H1 (cell line): Measurements from ENCODE around the gene MRC2. TPM values are rescaled to one million over a fixed set of nuclear protein-coding genes. Genes with fewer than 3 reads are reported as not detected.

ENCODE experiments used
- CTCF ChIA-PET: fragments of 300-600 bp; sonication (Branson Sonifier 250); formaldehyde crosslinking; loops from one replicate; lab custom pipeline; 2021; ENCODE audit not compliant: partially characterized antibody; lab: Charles Lee
- POLR2A ChIA-PET: fragments of 300-600 bp; sonication (Branson Sonifier 250); formaldehyde crosslinking; loops from one replicate; lab custom pipeline; 2021; ENCODE audit warnings: inconsistent platforms; ENCODE audit not compliant: partially characterized antibody; lab: Charles Lee
- DNase-seq, 2 experiments: peaks; one replicate each; pipeline versions ENCODE4 v3.0.0 to v3.0.0-alpha.2; 2010 to 2022; ENCODE audit warnings: low spot score in 2 of 2, low read depth in 1 of 2, mixed read lengths in 1 of 2
- FAIRE-seq: peaks from 2 replicates; lab custom pipeline; 2011; peaks lifted over from hg19 to GRCh38; lab: Jason Lieb, UNC
- H2AFZ ChIP-seq: 2 replicates; pipeline ENCODE4 v1.8.1; 2012; ENCODE audit warnings: low read length, inconsistent platforms
- H2AK5ac ChIP-seq: 2 replicates; pipeline ENCODE4 v1.6.1; 2013; ENCODE audit warnings: low read depth, low read length
- H2BK120ac ChIP-seq: replicated peaks from 2 replicates; pipeline ENCODE3; 2013; ENCODE audit warnings: low read depth, low read length, inconsistent platforms
- H2BK12ac ChIP-seq: 2 replicates; pipeline ENCODE4 v1.6.1; 2013; ENCODE audit warnings: low read depth, low read length
- H2BK15ac ChIP-seq: 2 replicates; pipeline ENCODE4 v1.6.1; 2013; ENCODE audit warnings: low read length
- H2BK20ac ChIP-seq: 2 replicates; pipeline ENCODE4 v1.6.1; 2013; ENCODE audit warnings: low read length
- H2BK5ac ChIP-seq: 2 replicates; pipeline ENCODE4 v1.6.1; 2013; ENCODE audit warnings: low read depth, low read length
- H3K14ac ChIP-seq: 2 replicates; pipeline ENCODE4 v1.6.1; 2013; ENCODE audit warnings: inconsistent platforms; ENCODE audit not compliant: insufficient read length
- H3K18ac ChIP-seq: 2 replicates; pipeline ENCODE4 v1.6.1; 2013; ENCODE audit warnings: low read length; ENCODE audit errors: extremely low read depth
- H3K23ac ChIP-seq: 2 replicates; pipeline ENCODE4 v1.6.1; 2013; ENCODE audit warnings: inconsistent platforms; ENCODE audit not compliant: insufficient read length
- H3K23me2 ChIP-seq: 2 replicates; pipeline ENCODE4 v1.6.1; 2013; ENCODE audit warnings: low read depth, low read length
- H3K27ac ChIP-seq: 2 replicates; pipeline ENCODE4 v1.6.1; 2011; ENCODE audit warnings: low read depth, low read length, inconsistent platforms
- H3K27me3 ChIP-seq, 4 experiments: replicated peaks in 1 of 4; 1 replicate in 1 of 4; 2 replicates in 3 of 4; pipeline versions ENCODE4 v1.6.1 to v1.8.1; 2011 to 2013; ENCODE audit warnings: low read length in 3 of 4, mild to moderate bottlenecking in 3 of 4, inconsistent platforms in 2 of 4, mixed read lengths in 2 of 4, moderate library complexity in 1 of 4; ENCODE audit not compliant: control insufficient read depth in 3 of 4, insufficient read depth in 3 of 4; ENCODE audit errors: extremely low read depth in 1 of 4
- H3K36me3 ChIP-seq, 4 experiments: 2 replicates each; pipeline versions ENCODE4 v1.6.1 to v1.8.1; 2011 to 2013; ENCODE audit warnings: mild to moderate bottlenecking in 4 of 4, low read length in 3 of 4, moderate library complexity in 2 of 4, control low read depth in 1 of 4, inconsistent platforms in 1 of 4; ENCODE audit not compliant: insufficient read depth in 4 of 4, control insufficient read depth in 2 of 4
- H3K4ac ChIP-seq: replicated peaks from 2 replicates; pipeline ENCODE3; 2013; ENCODE audit warnings: low read length, low read depth, mixed read lengths, inconsistent platforms; ENCODE audit not compliant: insufficient read length
- H3K4me1 ChIP-seq, 4 experiments: replicated peaks in 1 of 4; 1 replicate in 1 of 4; 2 replicates in 3 of 4; pipeline versions ENCODE4 v1.6.1 to v1.8.1; 2011 to 2013; ENCODE audit warnings: low read length in 3 of 4, inconsistent platforms in 2 of 4, mixed read lengths in 1 of 4; ENCODE audit not compliant: insufficient read depth in 4 of 4, control insufficient read depth in 3 of 4
- H3K4me2 ChIP-seq, 2 experiments: 2 replicates each; pipeline versions ENCODE4 v1.6.1 to v1.8.1; 2011 to 2013; ENCODE audit warnings: low read depth in 2 of 2, low read length in 2 of 2, control low read depth in 1 of 2, inconsistent platforms in 1 of 2, mild to moderate bottlenecking in 1 of 2; ENCODE audit not compliant: insufficient read depth in 1 of 2
- H3K4me3 ChIP-seq, 4 experiments: fragments of 200-600, 300-600 bp in 1 of 4; sonication (generic), shearing (Covaris generic), sonication (Bioruptor Twin) in 1 of 4; 2 replicates each; pipeline versions ENCODE4 v1.5.1 to v1.8.1; 2011 to 2016; ENCODE audit warnings: low read length in 4 of 4, low read depth in 3 of 4, control low read depth in 2 of 4, inconsistent platforms in 2 of 4, mild to moderate bottlenecking in 2 of 4, mixed read lengths in 1 of 4, moderate library complexity in 1 of 4; ENCODE audit not compliant: insufficient read depth in 2 of 4; ENCODE audit errors: extremely low read depth in 1 of 4
- H3K56ac ChIP-seq: replicated peaks from 2 replicates; pipeline ENCODE3; 2013; ENCODE audit warnings: low read depth, mild to moderate bottlenecking, mixed read lengths, low read length, inconsistent platforms; ENCODE audit not compliant: insufficient read length
- H3K79me1 ChIP-seq: 2 replicates; pipeline ENCODE4 v1.6.1; 2013; ENCODE audit warnings: low read depth, low read length, control low read depth
- H3K79me2 ChIP-seq, 2 experiments: 2 replicates each; pipeline versions ENCODE4 v1.6.1 to v1.8.1; 2012 to 2013; ENCODE audit warnings: low read length in 2 of 2, mild to moderate bottlenecking in 2 of 2, inconsistent platforms in 1 of 2; ENCODE audit not compliant: insufficient read depth in 2 of 2, control insufficient read depth in 1 of 2
- H3K9ac ChIP-seq, 4 experiments: replicated peaks in 1 of 4; 1 replicate in 1 of 4; 2 replicates in 3 of 4; pipeline versions ENCODE4 v1.6.1 to v1.8.1; 2011 to 2013; ENCODE audit warnings: low read depth in 3 of 4, low read length in 3 of 4, control low read depth in 2 of 4, mild to moderate bottlenecking in 2 of 4, moderate library complexity in 2 of 4, inconsistent platforms in 1 of 4; ENCODE audit errors: extremely low read depth in 1 of 4
- H3K9me3 ChIP-seq, 2 experiments: 2 replicates each; pipeline versions ENCODE4 v1.6.1 to v1.8.1; 2012 to 2013; ENCODE audit warnings: mild to moderate bottlenecking in 2 of 2, moderate library complexity in 2 of 2, control low read depth in 1 of 2, inconsistent platforms in 1 of 2, low read depth in 1 of 2, low read length in 1 of 2, mixed read lengths in 1 of 2; ENCODE audit not compliant: insufficient read depth in 2 of 2
- H4K20me1 ChIP-seq, 2 experiments: replicated peaks in 1 of 2; 2 replicates each; pipeline versions ENCODE3 to v1.8.1; 2011 to 2013; ENCODE audit warnings: inconsistent platforms in 2 of 2, low read length in 2 of 2, mild to moderate bottlenecking in 1 of 2; ENCODE audit not compliant: insufficient read depth in 2 of 2, control insufficient read depth in 1 of 2
- H4K5ac ChIP-seq: 2 replicates; pipeline ENCODE4 v1.6.1; 2013; ENCODE audit warnings: low read length, low read depth, mixed read lengths, inconsistent platforms; ENCODE audit not compliant: insufficient read length
- H4K8ac ChIP-seq: 2 replicates; pipeline ENCODE4 v1.8.0; 2013; ENCODE audit warnings: mild to moderate bottlenecking, moderate library complexity, low read length, inconsistent platforms; ENCODE audit not compliant: insufficient read depth; ENCODE audit errors: extremely low read depth
- H4K91ac ChIP-seq: replicated peaks from 2 replicates; pipeline ENCODE3; 2013; ENCODE audit warnings: low read length, mixed read lengths, inconsistent platforms; ENCODE audit not compliant: insufficient read length
- CBX8 ChIP-seq: fragments of 300-800, 300-1000 bp; sonication (generic); IDR thresholded peaks from 2 replicates; pipeline ENCODE4 v1.7.1; 2016; ENCODE audit warnings: low read depth, low read length, borderline replicate concordance
- CREB1 ChIP-seq: IDR thresholded peaks from 2 replicates; pipeline ENCODE4 v1.6.1; 2012; ENCODE audit warnings: inconsistent platforms
- EP300 ChIP-seq, 2 experiments: IDR thresholded peaks; 1 replicate in 1 of 2; 2 replicates in 1 of 2; pipeline ENCODE4 v1.6.1; 2011 to 2012; ENCODE audit warnings: low read depth in 2 of 2, low read length in 2 of 2, mild to moderate bottlenecking in 2 of 2, borderline replicate concordance in 1 of 2, inconsistent platforms in 1 of 2, moderate library complexity in 1 of 2
- KDM4A ChIP-seq: IDR thresholded peaks from one replicate; pipeline ENCODE4 v1.7.1; 2012; ENCODE audit warnings: low read depth, mild to moderate bottlenecking, moderate library complexity, low read length, inconsistent platforms; ENCODE audit not compliant: severe bottlenecking
- PHF8 ChIP-seq: fragments of 200-600 bp; sonication (generic); conservative IDR thresholded peaks from 2 replicates; pipeline ENCODE4 v1.7.1; 2012; ENCODE audit warnings: low read depth, mild to moderate bottlenecking, inconsistent platforms, low read length, moderate library complexity
- SIRT6 ChIP-seq: IDR thresholded peaks from one replicate; pipeline ENCODE4 v1.7.1; 2012; ENCODE audit warnings: low read length, inconsistent platforms
- ZNF274 ChIP-seq: IDR thresholded peaks from 2 replicates; pipeline ENCODE4 v1.7.0; 2012; ENCODE audit warnings: low read length, borderline replicate concordance; ENCODE audit errors: extremely low read depth
- WGBS, 2 experiments: shearing (Covaris generic) in 1 of 2; methylation state at CpG; one replicate each; pipeline versions ENCODE4 v1.1.6 to v1.1.7; 2013 to 2015; ENCODE audit warnings: low lambda C conversion rate in 2 of 2, mixed read lengths in 2 of 2, inconsistent platforms in 1 of 2, low coverage in 1 of 2, missing lambda C conversion rate in 1 of 2; ENCODE audit not compliant: insufficient replicate concordance in 2 of 2, insufficient coverage in 1 of 2, insufficient read length in 1 of 2; ENCODE audit errors: extremely low coverage in 1 of 2, missing lambda C conversion rate in 1 of 2; 5-methylcytosine and 5-hydroxymethylcytosine counted together
- polyA plus RNA-seq, 7 experiments: library from polyadenylated mRNA; depleted of rRNA in 3 of 7; stranded (reverse) in 5 of 7; unstranded in 2 of 7; fragments of >200 nt in 5 of 7; fragments of 200-250 nt in 2 of 7; gene quantifications; 1 replicate in 5 of 7; 2 replicates in 1 of 7; 4 replicates in 1 of 7; pipeline versions ENCODE4 v1.2.1 to v1.2.3, GENCODE V29; 2011 to 2013; ENCODE audit warnings: missing spikeins in 2 of 7, mixed read lengths in 2 of 7
- total RNA-seq: library from RNA; stranded (reverse); fragmentation: NEBNext Ultra II Directional; extraction: Animal tissue kit (Norgen Biotek cat#: 25700); gene quantifications from 2 replicates; pipeline ENCODE4 v1.2.1, GENCODE V29; 2021
- TF ChIP-seq, protein P1 (sequence below): IDR thresholded peaks from 2 replicates; pipeline ENCODE4 v1.6.1; 2012; ENCODE audit warnings: inconsistent platforms

The MRC2 gene
- total and polyA plus RNA-seq, 2 of the 8 experiments (the other 6 are each of a cell fraction or from before 2014, with no cell fraction given) = 7.0 to 24.2 TPM

- Histone ChIP-seq H2AFZ (no peak overlapping the region), H3K4me2 (peak overlapping the region; percentile 70 to 87), H4K5ac (no peak overlapping the region), H3K18ac (peak overlapping the region; percentile 89), H2BK120ac (peak overlapping the region; percentile 60), H3K4ac (no peak overlapping the region), H3K56ac (no peak overlapping the region), H2BK20ac (peak overlapping the region; percentile 98), H3K27me3 (peaks cover 0 to 7% (median 1%) of the 10 kb centered on the region in 4 experiments; a peak in 4 of 7 replicates), H3K9ac (peak overlapping the region in 2 of 4 experiments; percentile 14 to 58; a peak in 2 of 7 replicates), H4K8ac (no peak overlapping the region), H3K4me3 (peak overlapping the region; percentile 42 to 74 (median 51); a peak in 7 of 8 replicates), H3K79me2 (no peaks in the 10 kb centered on the region), H2BK15ac (no peak overlapping the region), H3K36me3 (no peaks in the 10 kb centered on the region; a peak in 1 of 8 replicates), H3K14ac (no peak overlapping the region), H4K91ac (peak overlapping the region; percentile 78), H3K27ac (0 out of 2 replicates have a peak overlapping the region, but pooled peaks have one; percentile 25), H4K20me1 (no peaks in the 10 kb centered on the region), H2BK5ac (peak overlapping the region; percentile 88; the same call in 1 of the 2 replicates), H2BK12ac (peak overlapping the region; percentile 82), H3K9me3 (peaks cover 7 to 11% of the 10 kb centered on the region in 2 experiments), H3K4me1 (peaks cover 7 to 22% (median 13%) of the 10 kb centered on the region in 4 experiments), H2AK5ac (no peak overlapping the region), H3K23me2 (peaks cover 19% of the 10 kb centered on the region; the same call in 1 of the 2 replicates), H3K79me1 (no peaks in the 10 kb centered on the region), H3K23ac (no peak overlapping the region)
- no peak for TF ChIP-seq ZNF274
- no peak for TF ChIP-seq SIRT6
- no peak for TF ChIP-seq EP300 (IDR thresholded peaks at IDR 0.05; ENCODE audit: borderline replicate concordance in 1 of 2, low read depth in 2 of 2, low read length in 2 of 2)
- no peak for TF ChIP-seq KDM4A
- TF ChIP-seq PHF8 = no peak
- no peak for TF ChIP-seq CREB1
- TF ChIP-seq CBX8 = no peak
- TF ChIP-seq, protein P1, sequence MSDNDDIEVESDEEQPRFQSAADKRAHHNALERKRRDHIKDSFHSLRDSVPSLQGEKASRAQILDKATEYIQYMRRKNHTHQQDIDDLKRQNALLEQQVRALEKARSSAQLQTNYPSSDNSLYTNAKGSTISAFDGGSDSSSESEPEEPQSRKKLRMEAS = no peak
- WGBS, 2 experiments = 3% methylated on average over 11 of the region's 11 CpGs; no CpG with 5 or more reads in 1 of the 2 experiments
- DNase-seq (no peak), FAIRE-seq (no peak)
- ChIA-PET CTCF (interaction anchor here (1.4 to 2.1 kb wide), 3 partner anchors 15 to 263 kb away, joined by 4 to 6 read pairs (median 5); no protein-coding TSS in a partner anchor), POLR2A (interaction anchor here (1.3 to 1.9 kb wide), 3 partner anchors 12 to 260 kb away, joined by 3 to 7 read pairs (median 4); no protein-coding TSS in a partner anchor)
Observed at GRCh38 chr17:62705156-62705777, 77.8 kb downstream of the MRC2 start.
